Endothelial cell (in vitro differentiated cells): ENCODE data around the gene RFNG. TPM values are rescaled to one million over a fixed set of nuclear protein-coding genes. Genes with fewer than 3 reads are reported as not detected.

ENCODE experiments used
- DNase-seq: peaks from one replicate; pipeline ENCODE4 v3.0.0; 2021; ENCODE audit warnings: low spot score
- H3K27ac Mint-ChIP-seq: one replicate; pipeline ENCODE4 v1.8.0; 2021; ENCODE audit warnings: mixed read lengths, inconsistent platforms; ENCODE audit not compliant: unreplicated experiment
- H3K27me3 Mint-ChIP-seq: one replicate; pipeline ENCODE4 v1.8.0; 2021; ENCODE audit warnings: mild to moderate bottlenecking, moderate library complexity, mixed read lengths, inconsistent platforms; ENCODE audit not compliant: unreplicated experiment
- H3K36me3 Mint-ChIP-seq: one replicate; pipeline ENCODE4 v1.8.0; 2021; ENCODE audit warnings: mild to moderate bottlenecking, low read depth, mixed read lengths, inconsistent platforms; ENCODE audit not compliant: unreplicated experiment
- H3K4me1 Mint-ChIP-seq: one replicate; pipeline ENCODE4 v1.8.0; 2021; ENCODE audit warnings: mild to moderate bottlenecking, mixed read lengths, inconsistent platforms; ENCODE audit not compliant: unreplicated experiment
- H3K4me3 Mint-ChIP-seq: one replicate; pipeline ENCODE4 v1.8.0; 2021; ENCODE audit warnings: mild to moderate bottlenecking, mixed read lengths, inconsistent platforms; ENCODE audit not compliant: unreplicated experiment
- H3K9me3 Mint-ChIP-seq: one replicate; pipeline ENCODE4 v1.8.0; 2021; ENCODE audit warnings: mixed read lengths, inconsistent platforms; ENCODE audit not compliant: unreplicated experiment
- total RNA-seq: library from RNA; stranded (reverse); fragmentation: NEBNext Ultra II Directional; extraction: Animal tissue kit (Norgen Biotek cat#: 25700); gene quantifications from one replicate; pipeline ENCODE4 v1.2.1, GENCODE V29; 2021; ENCODE audit not compliant: unreplicated experiment
- TF ChIP-seq, protein P1 (sequence below): fragments of 200-600 bp; sonication (generic); IDR thresholded peaks from one replicate; pipeline ENCODE4 v1.5.0; 2021; ENCODE audit warnings: antibody characterized with exemption; ENCODE audit not compliant: unreplicated experiment

RFNG gene
- total RNA-seq, 1 donor from 2014 or later, result 19.7 TPM

DNA sequence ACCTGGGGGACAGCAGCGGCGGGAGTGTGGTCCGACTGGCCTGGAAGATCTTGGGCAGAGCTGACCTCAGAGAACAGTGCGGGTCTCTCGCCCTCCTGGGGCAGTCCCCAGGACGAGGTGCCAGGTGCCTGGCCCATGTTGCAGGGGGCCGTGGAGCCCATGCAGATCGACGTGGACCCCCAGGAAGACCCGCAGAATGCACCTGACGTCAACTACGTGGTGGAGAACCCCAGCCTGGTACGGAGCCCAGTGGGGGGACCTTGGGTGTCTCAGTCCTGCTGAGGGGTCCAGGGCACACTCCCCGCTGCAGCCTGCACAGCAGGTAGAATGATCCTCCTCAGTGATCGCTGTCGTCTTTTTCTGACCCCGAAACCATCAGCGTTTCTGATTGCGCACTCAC is 1.5 kb upstream of the RFNG start:
- no peaks in the 10 kb centered on the region for H3K9me3 Mint-ChIP-seq
- no peaks in the 10 kb centered on the region for H3K4me1 Mint-ChIP-seq
- peaks cover 11% of the 10 kb centered on the region for H3K27me3 Mint-ChIP-seq
- H3K36me3 Mint-ChIP-seq, result no peaks in the 10 kb centered on the region
- no peak for DNase-seq
- H3K27ac Mint-ChIP-seq, result no peak overlapping the region
- peak overlapping the region; percentile 85 for H3K4me3 Mint-ChIP-seq
- TF ChIP-seq, protein P1, sequence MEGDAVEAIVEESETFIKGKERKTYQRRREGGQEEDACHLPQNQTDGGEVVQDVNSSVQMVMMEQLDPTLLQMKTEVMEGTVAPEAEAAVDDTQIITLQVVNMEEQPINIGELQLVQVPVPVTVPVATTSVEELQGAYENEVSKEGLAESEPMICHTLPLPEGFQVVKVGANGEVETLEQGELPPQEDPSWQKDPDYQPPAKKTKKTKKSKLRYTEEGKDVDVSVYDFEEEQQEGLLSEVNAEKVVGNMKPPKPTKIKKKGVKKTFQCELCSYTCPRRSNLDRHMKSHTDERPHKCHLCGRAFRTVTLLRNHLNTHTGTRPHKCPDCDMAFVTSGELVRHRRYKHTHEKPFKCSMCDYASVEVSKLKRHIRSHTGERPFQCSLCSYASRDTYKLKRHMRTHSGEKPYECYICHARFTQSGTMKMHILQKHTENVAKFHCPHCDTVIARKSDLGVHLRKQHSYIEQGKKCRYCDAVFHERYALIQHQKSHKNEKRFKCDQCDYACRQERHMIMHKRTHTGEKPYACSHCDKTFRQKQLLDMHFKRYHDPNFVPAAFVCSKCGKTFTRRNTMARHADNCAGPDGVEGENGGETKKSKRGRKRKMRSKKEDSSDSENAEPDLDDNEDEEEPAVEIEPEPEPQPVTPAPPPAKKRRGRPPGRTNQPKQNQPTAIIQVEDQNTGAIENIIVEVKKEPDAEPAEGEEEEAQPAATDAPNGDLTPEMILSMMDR, result no peak

DNA sequence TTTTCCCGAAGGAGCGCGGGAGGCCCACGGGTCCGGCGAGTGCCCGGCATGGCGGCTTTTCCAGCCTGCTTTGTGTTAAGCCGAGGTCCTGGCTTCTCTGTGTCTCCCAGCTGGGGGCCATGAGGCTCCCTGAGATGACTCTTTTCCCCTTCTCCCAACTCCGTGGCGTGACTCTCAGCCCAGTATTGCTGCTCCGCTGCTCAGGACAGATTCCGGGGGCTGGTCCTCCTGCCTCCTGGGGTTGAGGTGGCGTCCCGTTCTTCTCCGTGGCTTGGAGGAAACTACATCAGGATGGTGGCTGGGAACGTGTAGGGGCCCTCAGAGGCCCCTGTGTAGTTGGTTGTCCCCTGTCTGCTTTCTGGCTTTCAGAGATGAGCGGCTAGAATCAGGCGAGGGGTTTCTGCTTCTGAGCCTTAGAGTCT is 1.0 kb upstream of the RFNG start:
- Mint-ChIP-seq H3K4me3 (peak overlapping the region; percentile 85), H3K36me3 (peaks cover 2% of the 10 kb centered on the region), H3K4me1 (no peaks in the 10 kb centered on the region), H3K27me3 (peaks cover 9% of the 10 kb centered on the region), H3K27ac (no peak overlapping the region), H3K9me3 (no peaks in the 10 kb centered on the region)
- DNase-seq, result no peak
- TF ChIP-seq, protein P1, result no peak

DNA sequence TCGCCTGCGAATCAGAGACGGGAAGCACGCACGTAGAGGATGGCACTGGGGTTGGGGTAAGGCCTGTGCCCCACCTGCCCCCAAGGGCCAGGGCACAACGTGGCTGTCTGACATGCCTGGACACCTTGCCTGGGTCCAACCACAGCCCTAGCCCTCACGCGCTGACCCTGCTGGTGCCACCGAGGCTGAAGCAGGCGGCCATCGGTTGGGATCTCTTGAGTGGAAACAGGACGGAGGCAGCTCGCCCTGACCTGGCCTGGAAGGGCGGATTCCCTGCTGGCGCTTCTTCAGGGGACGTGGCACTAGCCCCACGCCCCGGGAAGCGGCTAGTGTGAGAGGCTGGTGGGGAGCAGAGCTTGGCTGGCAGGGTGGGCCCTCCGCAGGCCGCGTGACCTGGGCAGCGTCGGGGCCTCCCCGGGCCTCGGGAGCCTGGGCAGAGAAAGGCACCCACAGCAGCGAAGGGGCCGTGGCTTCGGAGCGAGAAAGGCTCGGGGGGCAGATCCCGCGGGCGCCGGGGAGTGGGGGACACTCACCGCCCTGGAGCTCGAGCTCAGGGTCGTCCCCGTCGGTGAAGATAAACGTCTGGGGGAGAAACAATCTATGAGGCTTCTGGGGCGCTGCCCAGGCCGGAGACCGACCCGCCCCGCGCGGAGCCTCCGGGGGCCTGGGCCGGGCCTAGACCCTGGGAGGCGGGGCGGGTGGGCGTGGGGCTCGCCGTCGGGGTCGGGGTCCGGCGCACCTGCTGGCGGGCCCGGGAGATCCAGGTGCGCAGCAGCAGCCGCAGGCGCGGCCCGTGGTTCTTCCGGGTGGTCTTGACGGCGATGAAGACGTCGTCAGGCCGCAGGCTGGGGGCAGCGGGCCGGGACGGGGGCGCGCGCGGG is 610 bp downstream of the RFNG start:
- no peaks in the 10 kb centered on the region for H3K4me1 Mint-ChIP-seq
- peak overlapping the region; percentile 88 for H3K4me3 Mint-ChIP-seq
- no peak for DNase-seq
- no peaks in the 10 kb centered on the region for H3K9me3 Mint-ChIP-seq
- no peak overlapping the region for H3K27ac Mint-ChIP-seq
- TF ChIP-seq, protein P1, result no peak
- H3K27me3 Mint-ChIP-seq, result peaks cover 10% of the 10 kb centered on the region
- H3K36me3 Mint-ChIP-seq, result peaks cover 8% of the 10 kb centered on the region

DNA sequence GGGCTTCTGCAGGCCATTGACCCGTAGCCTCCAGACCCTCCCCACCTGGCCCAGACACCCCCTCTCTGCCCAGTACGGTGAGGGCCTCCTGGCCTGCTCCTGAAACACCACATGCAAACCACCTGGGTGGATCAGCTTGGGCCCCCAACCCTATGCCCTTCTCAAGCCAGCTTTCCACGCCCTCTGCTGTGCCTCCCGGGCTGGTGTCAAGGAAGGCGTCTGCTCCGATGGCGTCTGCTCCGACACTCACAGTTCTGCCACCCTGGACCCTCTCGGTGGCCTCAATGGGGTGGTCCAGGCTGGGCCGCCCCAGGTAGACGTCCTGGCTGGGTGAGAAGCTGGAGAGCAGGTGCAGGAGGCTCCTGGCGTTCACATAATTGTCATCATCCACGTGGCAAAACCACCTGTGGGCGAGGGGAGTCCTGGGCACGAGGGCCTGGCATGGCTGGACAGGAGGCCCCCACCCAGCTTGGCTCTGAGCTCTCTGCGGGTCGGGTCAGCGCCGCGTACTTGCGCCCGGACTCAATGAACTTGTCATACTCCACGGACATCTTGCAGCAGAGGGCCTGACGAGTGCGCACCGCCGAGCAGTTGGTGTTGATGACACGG is 1.4 kb downstream of the RFNG start:
- no peaks in the 10 kb centered on the region for H3K4me1 Mint-ChIP-seq
- TF ChIP-seq, protein P1, result no peak
- peaks cover 8% of the 10 kb centered on the region for H3K36me3 Mint-ChIP-seq
- peaks cover 10% of the 10 kb centered on the region for H3K27me3 Mint-ChIP-seq
- H3K27ac Mint-ChIP-seq, result no peak overlapping the region
- no peaks in the 10 kb centered on the region for H3K9me3 Mint-ChIP-seq
- H3K4me3 Mint-ChIP-seq, result peak overlapping the region; percentile 88
- DNase-seq, result no peak

DNA sequence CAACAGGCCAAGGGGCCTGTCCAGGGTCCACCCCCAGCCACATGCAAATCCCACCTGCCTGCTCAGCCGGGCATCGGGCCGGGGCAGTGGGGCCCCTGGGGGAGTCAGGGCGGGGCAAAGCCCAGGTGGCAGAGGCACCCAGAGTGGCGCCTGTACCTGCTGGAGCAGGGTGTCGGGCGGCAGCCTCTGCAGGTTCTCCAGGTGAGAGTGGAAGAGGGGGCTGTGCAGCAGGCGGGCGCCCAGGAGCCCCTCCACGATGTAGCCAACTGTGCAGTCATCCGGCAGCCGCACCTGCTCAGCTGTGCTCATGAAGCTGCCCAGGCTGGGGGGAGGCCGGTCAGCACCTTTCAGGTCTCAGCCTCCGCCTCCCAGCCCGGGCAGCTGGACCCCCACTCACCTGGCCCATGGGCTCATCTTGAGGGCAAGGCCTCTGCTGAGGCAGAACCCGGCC is 2.1 kb downstream of the RFNG start:
- TF ChIP-seq, protein P1, result no peak
- H3K27me3 Mint-ChIP-seq, result peaks cover 10% of the 10 kb centered on the region
- no peak for DNase-seq
- peaks cover 8% of the 10 kb centered on the region for H3K36me3 Mint-ChIP-seq
- no peak overlapping the region for H3K27ac Mint-ChIP-seq
- H3K9me3 Mint-ChIP-seq, result no peaks in the 10 kb centered on the region
- H3K4me3 Mint-ChIP-seq, result no peak overlapping the region
- no peaks in the 10 kb centered on the region for H3K4me1 Mint-ChIP-seq
